Activated CD4-positive, alpha-beta T cell treated with anti-CD3 and anti-CD28 coated beads for 36 hours (primary cell): ENCODE measurements around the gene ZCCHC3. TPM values are rescaled to one million over a fixed set of nuclear protein-coding genes. Genes with fewer than 3 reads are reported as not detected.
A peak's percentile ranks its signal among the peaks of the same experiment; 100 is the strongest.
"Not testable (repeated sequence)": the region's sequence is repeated elsewhere in the genome, so short reads cannot be mapped to it uniquely, and the experiment has no call there.

Source experiments
- ATAC-seq: fragments of 200-7000 bp; cut with Tn5 transposase; one replicate; pipeline ENCODE4 v1.10.0; 2021; ENCODE audit warnings: mild to moderate bottlenecking, moderate library complexity
- CTCF ChIA-PET: fragments of 350-600 bp; sonication (Branson Sonifier 250); formaldehyde crosslinking; loops from one replicate; lab custom pipeline; 2021; ENCODE audit warnings: antibody characterized with exemption; lab: Charles Lee
- POLR2A ChIA-PET: fragments of 350-600 bp; sonication (Branson Sonifier 250); formaldehyde crosslinking; loops from one replicate; lab custom pipeline; 2021; ENCODE audit warnings: antibody characterized with exemption, inconsistent platforms; lab: Charles Lee
- DNase-seq: peaks from one replicate; pipeline ENCODE4 v3.0.0-alpha.2; 2020
- H3K27ac Mint-ChIP-seq: one replicate; pipeline ENCODE4 v1.8.0; 2021; ENCODE audit warnings: mixed read lengths
- H3K27me3 Mint-ChIP-seq: one replicate; pipeline ENCODE4 v1.8.0; 2021; ENCODE audit warnings: mixed read lengths
- H3K36me3 Mint-ChIP-seq: one replicate; pipeline ENCODE4 v1.8.0; 2021; ENCODE audit warnings: low read depth, mixed read lengths
- H3K4me1 Mint-ChIP-seq: one replicate; pipeline ENCODE4 v1.8.0; 2021; ENCODE audit warnings: mixed read lengths
- H3K4me3 Mint-ChIP-seq: one replicate; pipeline ENCODE4 v1.8.0; 2021; ENCODE audit warnings: mild to moderate bottlenecking, moderate library complexity, mixed read lengths
- H3K9me3 Mint-ChIP-seq: one replicate; pipeline ENCODE4 v1.8.0; 2021; ENCODE audit warnings: low read depth, mixed read lengths
- intact Hi-C, 2 experiments: fragments of 100-400 bp; cut with DNase I in 1 of 2; cut with micrococcal nuclease in 1 of 2; formaldehyde crosslinking; loops; one replicate each; pipeline versions ENCODE4 v1.14.2 to v1.15.1; 2022 to 2024; cut with DNase I, micrococcal nuclease
- total RNA-seq, 2 experiments: library from RNA; stranded (reverse); gene quantifications; one replicate each; pipeline ENCODE4 v1.2.3, GENCODE V29; 2021

ZCCHC3 gene
- total RNA-seq, result 10 to 100 TPM; 15.6 to 16.4 TPM

GRCh38 chr20:297098-297924 is at the start of gene ZCCHC3:
Gene ZCCHC3 (plus strand): TSS chr20:297570. CDS start chr20:297587, 17 bp downstream.
- H3K4me1 Mint-ChIP-seq, result peaks cover 44% of the 10 kb centered on the region
- H3K4me3 Mint-ChIP-seq, result peak within 1 kb of the TSS; percentile 100
- H3K27ac Mint-ChIP-seq, result peak within 1 kb of the TSS; percentile 99
- H3K27me3 Mint-ChIP-seq, result no peaks in the 10 kb centered on the region
- DNase-seq, result peak; percentile 92
- CTCF ChIA-PET, result interaction anchor here (0.6 to 1.3 kb wide), 4 partner anchors 26 to 136 kb away, joined by 3 read pairs; no protein-coding TSS in a partner anchor
- POLR2A ChIA-PET, result interaction anchor here (0.6 to 2.0 kb wide), 3 partner anchors 20 to 41 kb away, joined by 7 to 8 read pairs (median 8); partner anchors contain the start of gene SOX12
- H3K36me3 Mint-ChIP-seq, result peaks cover 31% of the 10 kb centered on the region
- H3K9me3 Mint-ChIP-seq, result no peaks in the 10 kb centered on the region
- peak; percentile 81 for ATAC-seq
- intact Hi-C loops, result loop anchor here (1.0 kb wide), 4 partner anchors 27 to 246 kb away; partner anchors contain the start of genes CSNK2A1 (in 1 of the 2) and RBCK1 (in 1 of the 2)

GRCh38 chr20:251354-251753 is 46.0 kb upstream of the ZCCHC3 start:
- H3K36me3 Mint-ChIP-seq, result no peaks in the 10 kb centered on the region
- ATAC-seq, result no peak
- H3K27me3 Mint-ChIP-seq, result no peaks in the 10 kb centered on the region

GRCh38 chr20:252801-253200 is 44.6 kb upstream of the ZCCHC3 start:
- no peaks in the 10 kb centered on the region for H3K36me3 Mint-ChIP-seq
- CTCF ChIA-PET, result interaction anchor here (0.6 to 1.6 kb wide), 2 partner anchors 14 to 40 kb away, joined by 3 to 9 read pairs; no protein-coding TSS in a partner anchor
- H3K4me1 Mint-ChIP-seq, result peaks cover 11% of the 10 kb centered on the region

More at GRCh38 chr20:251354-251753, 46.0 kb upstream of the ZCCHC3 start:
- ChIA-PET POLR2A (no interaction called here), CTCF (no interaction called here)
- intact Hi-C loops, result no loop called here
- no peak for DNase-seq
- Mint-ChIP-seq H3K4me1 (peaks cover 11% of the 10 kb centered on the region), H3K4me3 (no peak overlapping the region), H3K27ac (no peak overlapping the region), H3K9me3 (no peaks in the 10 kb centered on the region)

GRCh38 chr20:253447-253846 is 43.9 kb upstream of the ZCCHC3 start:
- H3K36me3 Mint-ChIP-seq, H3K27ac Mint-ChIP-seq, H3K4me3 Mint-ChIP-seq, H3K9me3 Mint-ChIP-seq, intact Hi-C loops, H3K27me3 Mint-ChIP-seq, ATAC-seq, DNase-seq: not testable (repeated sequence)
- ChIA-PET CTCF (interaction anchor here (1.6 kb wide), 1 partner anchor 13 kb away, joined by 9 read pairs; no protein-coding TSS in a partner anchor), POLR2A (interaction anchor here (0.6 kb wide), 1 partner anchor 23 kb away, joined by 6 read pairs; no protein-coding TSS in a partner anchor)
- H3K4me1 Mint-ChIP-seq, result peaks cover 17% of the 10 kb centered on the region

More at GRCh38 chr20:252801-253200, 44.6 kb upstream of the ZCCHC3 start:
- Mint-ChIP-seq H3K4me3 (no peak overlapping the region), H3K27ac (no peak overlapping the region), H3K9me3 (no peaks in the 10 kb centered on the region), H3K27me3 (no peaks in the 10 kb centered on the region)
- ATAC-seq (no peak), DNase-seq (no peak)
- intact Hi-C loops, result no loop called here
- POLR2A ChIA-PET, result interaction anchor here (0.6 kb wide), 1 partner anchor 22 kb away, joined by 6 read pairs; no protein-coding TSS in a partner anchor

GRCh38 chr20:257419-257818 is 40.0 kb upstream of the ZCCHC3 start, which contains the start of gene DEFB132:
Gene DEFB132 (plus strand): TSS chr20:257724. CDS start chr20:257779, 55 bp downstream.
- peaks cover 16% of the 10 kb centered on the region for H3K4me1 Mint-ChIP-seq
- intact Hi-C loops, result no loop called here
- no peak within 1 kb of the TSS for H3K4me3 Mint-ChIP-seq
- CTCF ChIA-PET, result interaction anchor here (0.9 to 2.1 kb wide), 4 partner anchors 9 to 74 kb away, joined by 3 to 7 read pairs (median 4); no protein-coding TSS in a partner anchor
- peak within 1 kb of the TSS; percentile 23 for H3K27ac Mint-ChIP-seq
- POLR2A ChIA-PET, result no interaction called here
- no peaks in the 10 kb centered on the region for H3K9me3 Mint-ChIP-seq
- ATAC-seq (no peak), DNase-seq (no peak)
- no peaks in the 10 kb centered on the region for H3K36me3 Mint-ChIP-seq
- no peaks in the 10 kb centered on the region for H3K27me3 Mint-ChIP-seq

- CTCF ChIA-PET, result interaction anchor here (0.6 to 1.8 kb wide), 10 partner anchors 9 to 194 kb away, joined by 3 to 7 read pairs (median 3); no protein-coding TSS in a partner anchor
Observed at GRCh38 chr20:258269-258858, 39.0 kb upstream of the ZCCHC3 start.

GRCh38 chr20:258963-259362 is 38.4 kb upstream of the ZCCHC3 start:
- peaks cover 14% of the 10 kb centered on the region for H3K4me1 Mint-ChIP-seq
- ATAC-seq (peak; percentile 47), DNase-seq (peak; percentile 24)
- H3K27me3 Mint-ChIP-seq, result no peaks in the 10 kb centered on the region
- no peak overlapping the region for H3K4me3 Mint-ChIP-seq
- ChIA-PET CTCF (interaction anchor here (0.6 to 1.8 kb wide), 8 partner anchors 12 to 158 kb away, joined by 3 to 7 read pairs (median 3); no protein-coding TSS in a partner anchor), POLR2A (no interaction called here)
- H3K36me3 Mint-ChIP-seq, result no peaks in the 10 kb centered on the region
- no peaks in the 10 kb centered on the region for H3K9me3 Mint-ChIP-seq
- intact Hi-C loops, result no loop called here
- peak overlapping the region; percentile 22 for H3K27ac Mint-ChIP-seq

More at GRCh38 chr20:258269-258858, 39.0 kb upstream of the ZCCHC3 start:
- Mint-ChIP-seq H3K4me1 (peaks cover 14% of the 10 kb centered on the region), H3K4me3 (no peak overlapping the region), H3K27ac (peak overlapping the region; percentile 23), H3K36me3 (no peaks in the 10 kb centered on the region), H3K9me3 (no peaks in the 10 kb centered on the region), H3K27me3 (no peaks in the 10 kb centered on the region)
- intact Hi-C loops, result no loop called here
- ATAC-seq, result peak; percentile 92
- DNase-seq, result peak; percentile 21
- POLR2A ChIA-PET, result no interaction called here

GRCh38 chr20:259981-260380 is 37.4 kb upstream of the ZCCHC3 start:
- CTCF ChIA-PET, result interaction anchor here (1.2 to 1.8 kb wide), 3 partner anchors 13 to 40 kb away, joined by 3 to 7 read pairs (median 4); no protein-coding TSS in a partner anchor
- Mint-ChIP-seq H3K27ac (no peak overlapping the region), H3K36me3 (no peaks in the 10 kb centered on the region), H3K4me1 (peaks cover 14% of the 10 kb centered on the region), H3K4me3 (no peak overlapping the region), H3K9me3 (no peaks in the 10 kb centered on the region), H3K27me3 (no peaks in the 10 kb centered on the region)
- DNase-seq (no peak), ATAC-seq (no peak)
- intact Hi-C loops, result no loop called here
- POLR2A ChIA-PET, result no interaction called here

- CTCF ChIA-PET, result interaction anchor here (1.1 to 4.6 kb wide), 3 partner anchors 16 to 56 kb away, joined by 3 to 29 read pairs (median 22); no protein-coding TSS in a partner anchor
- ATAC-seq, result no peak
- Mint-ChIP-seq H3K4me1 (peaks cover 12% of the 10 kb centered on the region), H3K4me3 (no peak overlapping the region), H3K27me3 (peaks cover 4% of the 10 kb centered on the region), H3K9me3 (no peaks in the 10 kb centered on the region), H3K27ac (no peak overlapping the region), H3K36me3 (no peaks in the 10 kb centered on the region)
- no peak for DNase-seq
- POLR2A ChIA-PET, result no interaction called here
- intact Hi-C loops, result no loop called here
Observed at GRCh38 chr20:263701-264100, 33.7 kb upstream of the ZCCHC3 start.

- peak overlapping the region; percentile 71 for H3K27ac Mint-ChIP-seq
- peak; percentile 96 for DNase-seq
- H3K9me3 Mint-ChIP-seq, result no peaks in the 10 kb centered on the region
- peaks cover 4% of the 10 kb centered on the region for H3K27me3 Mint-ChIP-seq
- peaks cover 7% of the 10 kb centered on the region for H3K4me1 Mint-ChIP-seq
- ChIA-PET POLR2A (no interaction called here), CTCF (interaction anchor here (0.5 to 4.6 kb wide), 40 partner anchors 8 to 188 kb away, joined by 3 to 29 read pairs (median 4); partner anchors contain the start of genes DEFB126, DEFB129, DEFB132 and TRIB3)
- peak overlapping the region; percentile 70 for H3K4me3 Mint-ChIP-seq
- intact Hi-C loops, result loop anchor here (1.0 to 2.0 kb wide), 5 partner anchors 23 to 63 kb away; partner anchors contain the start of gene C20orf96 (in 1 of the 2)
- H3K36me3 Mint-ChIP-seq, result no peaks in the 10 kb centered on the region
- ATAC-seq, result peak; percentile 96
Observed at GRCh38 chr20:266596-267562, 30.5 kb upstream of the ZCCHC3 start.
